GM20431 (cell line): ENCODE measurements around the gene GPATCH2L.

Experiments used
- in situ Hi-C: fragments of 300-500 bp; cut with MseI, MboI; formaldehyde crosslinking; loops from one replicate; pipeline ENCODE4 v1.15.0; 2020; ENCODE audit warnings: low sequenced_read_pairs; ENCODE audit not compliant: unreplicated experiment

The GPATCH2L gene

GRCh38 chr14:76135722-76136121, 16.0 kb upstream of the GPATCH2L start:
- in situ Hi-C loops = no loop called here

GRCh38 chr14:76136476-76137110, 15.1 kb upstream of the GPATCH2L start:
- in situ Hi-C loops = no loop called here

- in situ Hi-C loops = no loop called here
Observed at GRCh38 chr14:76138119-76138757, 13.5 kb upstream of the GPATCH2L start.

GRCh38 chr14:76138758-76139723, 12.7 kb upstream of the GPATCH2L start:
- in situ Hi-C loops = no loop called here

- in situ Hi-C loops = no loop called here
Observed at GRCh38 chr14:76143642-76144041, 8.1 kb upstream of the GPATCH2L start.

- in situ Hi-C loops = no loop called here
Observed at GRCh38 chr14:76146976-76147375, 4.7 kb upstream of the GPATCH2L start.

GRCh38 chr14:76149196-76149595, 2.5 kb upstream of the GPATCH2L start:
- in situ Hi-C loops = no loop called here

GRCh38 chr14:76152333-76152681, 585 bp downstream of the GPATCH2L start:
- in situ Hi-C loops = no loop called here

- in situ Hi-C loops = no loop called here
Observed at GRCh38 chr14:76153919-76154318, 2.2 kb downstream of the GPATCH2L start.

GRCh38 chr14:76154539-76155126, 2.9 kb downstream of the GPATCH2L start:
- in situ Hi-C loops = no loop called here

GRCh38 chr14:76163668-76164363, 12.1 kb downstream of the GPATCH2L start:
- in situ Hi-C loops = no loop called here

- in situ Hi-C loops = no loop called here
Observed at GRCh38 chr14:76168531-76168930, 16.8 kb downstream of the GPATCH2L start.

GRCh38 chr14:76169776-76170175, 18.1 kb downstream of the GPATCH2L start:
- in situ Hi-C loops = no loop called here

GRCh38 chr14:76174982-76175381, 23.3 kb downstream of the GPATCH2L start:
- in situ Hi-C loops = no loop called here

GRCh38 chr14:76175942-76176341, 24.2 kb downstream of the GPATCH2L start:
- in situ Hi-C loops = no loop called here

GRCh38 chr14:76181546-76181945, 29.8 kb downstream of the GPATCH2L start:
- in situ Hi-C loops = no loop called here

- in situ Hi-C loops = no loop called here
Observed at GRCh38 chr14:76186308-76187027, 34.7 kb downstream of the GPATCH2L start.

- in situ Hi-C loops = no loop called here
Observed at GRCh38 chr14:76191297-76191696, 39.6 kb downstream of the GPATCH2L start.

GRCh38 chr14:76193696-76194095, 42.0 kb downstream of the GPATCH2L start:
- in situ Hi-C loops = no loop called here
